IMR-90 (cell line): ENCODE data around the gene DAGLA. TPM values are rescaled to one million over a fixed set of nuclear protein-coding genes. Genes with fewer than 3 reads are reported as not detected.
A peak's percentile ranks its signal among the peaks of the same experiment; 100 is the strongest.

ENCODE experiments used
- ATAC-seq: fragments of 200-7000 bp; cut with Tn5 transposase; 2 replicates; pipeline ENCODE4 v1.9.1; 2020; ENCODE audit warnings: low read depth, mild to moderate bottlenecking, moderate library complexity
- BruUV-seq: library from RNA; stranded (reverse); fragments of 400-500 nt; replicated peaks from 2 replicates; lab custom pipeline; 2021; lab: Mats Ljungman, UMichigan
- CTCF ChIA-PET: fragments of 300-600 bp; formaldehyde crosslinking; extraction: SDS; loops from one replicate; lab custom pipeline; 2021; ENCODE audit warnings: antibody characterized with exemption; lab: Yijun Ruan, JAX
- POLR2A ChIA-PET: fragments of 300-600 bp; sonication (Branson Sonifier 250); formaldehyde crosslinking; loops from one replicate; lab custom pipeline; 2022; ENCODE audit warnings: antibody characterized with exemption; ENCODE audit not compliant: unreplicated experiment; lab: Charles Lee
- DNase-seq: peaks from one replicate; pipeline ENCODE4 v3.0.0; 2013
- H2AFZ ChIP-seq: replicated peaks from 2 replicates; pipeline ENCODE3; 2013; ENCODE audit warnings: low read length, mild to moderate bottlenecking; ENCODE audit not compliant: poor library complexity
- H2AK5ac ChIP-seq: 2 replicates; pipeline ENCODE4 v1.6.1; 2013; ENCODE audit warnings: low read depth, low read length, inconsistent platforms
- H2AK9ac ChIP-seq: replicated peaks from 2 replicates; pipeline ENCODE3; 2013; ENCODE audit warnings: mild to moderate bottlenecking, low read depth, low read length, moderate library complexity; ENCODE audit not compliant: poor library complexity
- H2BK120ac ChIP-seq: 2 replicates; pipeline ENCODE4 v1.6.1; 2013; ENCODE audit warnings: low read depth, low read length, inconsistent platforms
- H2BK15ac ChIP-seq: 3 replicates; pipeline ENCODE4 v1.6.1; 2013; ENCODE audit warnings: low read depth, low read length, inconsistent platforms
- H2BK20ac ChIP-seq: 2 replicates; pipeline ENCODE4 v1.6.1; 2013; ENCODE audit warnings: low read depth, mild to moderate bottlenecking, inconsistent platforms, low read length, moderate library complexity
- H2BK5ac ChIP-seq: 2 replicates; pipeline ENCODE4 v1.6.1; 2013; ENCODE audit warnings: mild to moderate bottlenecking, low read depth, low read length, inconsistent platforms; ENCODE audit not compliant: poor library complexity, severe bottlenecking
- H3K14ac ChIP-seq: replicated peaks from 2 replicates; pipeline ENCODE4 v1.6.1; 2013; ENCODE audit warnings: low read depth, low read length, inconsistent platforms
- H3K18ac ChIP-seq: 2 replicates; pipeline ENCODE4 v1.6.1; 2013; ENCODE audit warnings: low read depth, low read length, control low read depth
- H3K23ac ChIP-seq: 2 replicates; pipeline ENCODE4 v1.6.1; 2013; ENCODE audit warnings: low read depth, low read length, inconsistent platforms
- H3K27ac ChIP-seq: 2 replicates; pipeline ENCODE4 v1.5.1; 2013; ENCODE audit warnings: mild to moderate bottlenecking, control low read depth, low read length; ENCODE audit not compliant: insufficient read depth
- H3K27me3 ChIP-seq: 2 replicates; pipeline ENCODE4 v1.6.1; 2013; ENCODE audit warnings: low read length; ENCODE audit not compliant: control insufficient read depth, insufficient read depth
- H3K36me3 ChIP-seq: 2 replicates; pipeline ENCODE4 v1.6.1; 2013; ENCODE audit warnings: low read length, mixed read lengths; ENCODE audit not compliant: control insufficient read depth, insufficient read depth
- H3K4ac ChIP-seq: 2 replicates; pipeline ENCODE4 v1.6.1; 2013; ENCODE audit warnings: low read depth, low read length, inconsistent platforms
- H3K4me1 ChIP-seq: 2 replicates; pipeline ENCODE4 v1.6.1; 2013; ENCODE audit warnings: low read length, mixed read lengths; ENCODE audit not compliant: control insufficient read depth, insufficient read depth
- H3K4me2 ChIP-seq: 2 replicates; pipeline ENCODE4 v1.6.1; 2013; ENCODE audit warnings: low read depth, mild to moderate bottlenecking, control low read depth, low read length, moderate library complexity
- H3K4me3 ChIP-seq: 2 replicates; pipeline ENCODE4 v1.5.1; 2013; ENCODE audit warnings: low read depth, mild to moderate bottlenecking, control low read depth, low read length, moderate library complexity; ENCODE audit not compliant: insufficient read depth
- H3K56ac ChIP-seq: 2 replicates; pipeline ENCODE4 v1.6.1; 2013; ENCODE audit warnings: low read length, inconsistent platforms; ENCODE audit not compliant: insufficient read depth; ENCODE audit errors: extremely low read depth
- H3K79me1 ChIP-seq, 2 experiments: 2 replicates each; pipeline ENCODE4 v1.6.1; 2013; ENCODE audit warnings: low read length in 2 of 2, inconsistent platforms in 1 of 2, low read depth in 1 of 2
- H3K9ac ChIP-seq: 2 replicates; pipeline ENCODE4 v1.6.1; 2013; ENCODE audit warnings: low read depth, low read length, control low read depth
- H3K9me1 ChIP-seq: 2 replicates; pipeline ENCODE4 v1.6.1; 2013; ENCODE audit warnings: low read length, inconsistent platforms; ENCODE audit not compliant: insufficient read depth
- H3K9me3 ChIP-seq: 2 replicates; pipeline ENCODE4 v1.6.1; 2013; ENCODE audit warnings: low read length; ENCODE audit not compliant: control insufficient read depth, insufficient read depth
- H4K20me1 ChIP-seq: 2 replicates; pipeline ENCODE4 v1.6.1; 2013; ENCODE audit warnings: low read length, inconsistent platforms; ENCODE audit not compliant: insufficient read depth
- H4K5ac ChIP-seq: 2 replicates; pipeline ENCODE4 v1.6.1; 2013; ENCODE audit warnings: mild to moderate bottlenecking, low read depth, low read length, control low read depth
- H4K8ac ChIP-seq, 2 experiments: 2 replicates each; pipeline ENCODE4 v1.6.1; 2013; ENCODE audit warnings: low read depth in 2 of 2, low read length in 2 of 2, control low read depth in 1 of 2, inconsistent platforms in 1 of 2
- H4K91ac ChIP-seq: 2 replicates; pipeline ENCODE4 v1.6.1; 2013; ENCODE audit warnings: low read depth, low read length, inconsistent platforms; ENCODE audit not compliant: insufficient read depth
- MAFK ChIP-seq: IDR thresholded peaks from 2 replicates; pipeline ENCODE4 v1.6.1; 2012; ENCODE audit warnings: low read depth, low read length, improper control_type of control experiment
- MXI1 ChIP-seq: IDR thresholded peaks from 2 replicates; pipeline ENCODE4 v1.6.1; 2012; ENCODE audit warnings: low read depth, mild to moderate bottlenecking, low read length, moderate library complexity, borderline replicate concordance
- WGBS, 2 experiments: methylation state at CpG; one replicate each; pipeline versions ENCODE4 v1.1.5 to v1.1.7; 2013; ENCODE audit warnings: missing lambda C conversion rate in 2 of 2; ENCODE audit not compliant: insufficient read length in 1 of 2; ENCODE audit errors: extremely low coverage in 2 of 2; 5-methylcytosine and 5-hydroxymethylcytosine counted together
- dilution Hi-C: fragments of 300-500 bp; cut with HindIII; formaldehyde crosslinking; loops from one replicate; pipeline ENCODE4 v1.14.3; 2018; ENCODE audit warnings: low sequenced_read_pairs; ENCODE audit not compliant: unreplicated experiment
- in situ Hi-C: fragments of 300-500 bp; cut with MboI; formaldehyde crosslinking; loops from 3 replicates; pipeline ENCODE4 v1.14.3; 2019; ENCODE audit warnings: low sequenced_read_pairs, inconsistent platforms, mixed read lengths
- intact Hi-C: fragments of 100-400 bp; cut with micrococcal nuclease; formaldehyde crosslinking; loops from 2 replicates; pipeline ENCODE4 v1.10.0; 2022
- polyA plus RNA-seq, 3 experiments: library from polyadenylated mRNA; depleted of rRNA; stranded (reverse); fragments of >200 nt; gene quantifications; 2 replicates each; pipeline ENCODE4 v1.2.3, GENCODE V29; 2012; ENCODE audit warnings: low replicate concordance in 1 of 3
- total RNA-seq: library from RNA; depleted of rRNA; stranded (reverse); fragments of >200 nt; gene quantifications from 2 replicates; pipeline ENCODE4 v1.2.3, GENCODE V29; 2012

Gene DAGLA
- total and polyA plus RNA-seq, 2 of the 4 experiments (the other 2 are of a cell fraction), result 0.90 to 3.8 TPM

GRCh38 chr11:61650781-61651571, 29.2 kb upstream of the DAGLA start:
- BruUV-seq, result no TSS peak
- Histone ChIP-seq H3K14ac (no peak overlapping the region), H4K8ac (no peak overlapping the region), H2AFZ (no peak overlapping the region), H3K4me1 (no peaks in the 10 kb centered on the region), H3K9me1 (no peaks in the 10 kb centered on the region), H2BK120ac (no peak overlapping the region), H4K20me1 (no peaks in the 10 kb centered on the region), H3K9ac (no peak overlapping the region), H3K79me1 (no peaks in the 10 kb centered on the region), H3K27ac (no peak overlapping the region), H2AK9ac (no peak overlapping the region), H2BK5ac (no peak overlapping the region), H3K27me3 (peaks cover 23% of the 10 kb centered on the region), H3K4ac (no peak overlapping the region), H4K91ac (no peak overlapping the region), H2AK5ac (no peak overlapping the region), H2BK15ac (no peak overlapping the region), H3K4me2 (no peak overlapping the region), H3K56ac (no peak overlapping the region), H4K5ac (no peak overlapping the region), H3K36me3 (no peaks in the 10 kb centered on the region), H3K9me3 (no peaks in the 10 kb centered on the region), H2BK20ac (no peak overlapping the region), H3K18ac (no peak overlapping the region), H3K4me3 (no peak overlapping the region), H3K23ac (no peak overlapping the region)
- POLR2A ChIA-PET, result no interaction called here
- dilution Hi-C loops (no loop called here), in situ Hi-C loops (no loop called here), intact Hi-C loops (no loop called here)
- 57% methylated on average over 5 of the region's 17 CpGs; no CpG with 5 or more reads in 1 of the 2 experiments for WGBS, 2 experiments
- CTCF ChIA-PET, result no interaction called here
- ATAC-seq (no peak), DNase-seq (no peak)
- peak; percentile 100 for TF ChIP-seq MAFK
- no peak for TF ChIP-seq MXI1
